GM19239 (cell line): ENCODE measurements around the gene DDAH1.
A peak's percentile ranks its signal among the peaks of the same experiment; 100 is the strongest.

ENCODE experiments used
- DNase-seq: peaks from one replicate; pipeline ENCODE4 v3.0.0; 2011; ENCODE audit warnings: low spot score; ENCODE audit not compliant: insufficient read length
- FAIRE-seq: peaks from 2 replicates; lab custom pipeline; 2011; peaks lifted over from hg19 to GRCh38; lab: Jason Lieb, UNC

DDAH1 gene

DNA sequence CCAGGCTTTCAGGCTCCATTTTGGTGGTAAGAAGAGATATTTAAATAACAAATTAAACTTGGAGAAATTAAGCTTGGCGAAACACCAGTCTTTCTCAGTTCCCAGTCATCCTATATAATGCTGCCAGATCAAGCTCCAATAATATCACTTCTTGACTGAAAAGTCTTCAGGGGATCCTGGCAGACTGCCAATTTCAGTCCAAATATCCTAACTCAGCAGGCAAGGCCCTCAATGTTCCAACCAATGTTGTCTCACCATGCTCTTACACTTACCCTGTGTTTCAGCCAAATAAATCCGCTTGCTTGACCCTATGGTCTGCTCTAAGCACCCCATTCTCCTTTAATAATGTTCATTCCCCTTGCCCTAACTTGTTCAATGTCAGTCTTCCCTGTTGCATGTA is 148.6 kb downstream of the DDAH1 start:
- DNase-seq = no peak
- FAIRE-seq = no peak

DNA sequence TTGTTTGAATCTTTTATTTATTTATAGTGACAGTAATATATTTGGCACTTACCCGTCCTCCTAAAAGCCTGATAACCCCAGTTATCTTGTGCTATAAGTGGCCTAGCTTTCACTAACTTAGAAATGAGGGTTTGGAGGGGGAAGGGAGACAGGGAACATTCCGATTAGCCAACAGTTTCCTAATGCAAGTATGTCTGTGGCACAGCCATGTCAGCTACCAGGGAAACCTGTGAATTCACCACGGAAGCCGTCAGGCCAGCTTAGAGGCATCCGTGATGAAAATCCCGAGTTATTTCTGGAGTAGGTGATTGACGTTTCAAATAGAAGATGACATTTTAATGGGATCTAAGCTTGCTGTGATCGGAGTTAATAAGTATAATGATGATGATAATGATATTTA is 149.2 kb downstream of the DDAH1 start:
- DNase-seq (no peak), FAIRE-seq (no peak)

DNA sequence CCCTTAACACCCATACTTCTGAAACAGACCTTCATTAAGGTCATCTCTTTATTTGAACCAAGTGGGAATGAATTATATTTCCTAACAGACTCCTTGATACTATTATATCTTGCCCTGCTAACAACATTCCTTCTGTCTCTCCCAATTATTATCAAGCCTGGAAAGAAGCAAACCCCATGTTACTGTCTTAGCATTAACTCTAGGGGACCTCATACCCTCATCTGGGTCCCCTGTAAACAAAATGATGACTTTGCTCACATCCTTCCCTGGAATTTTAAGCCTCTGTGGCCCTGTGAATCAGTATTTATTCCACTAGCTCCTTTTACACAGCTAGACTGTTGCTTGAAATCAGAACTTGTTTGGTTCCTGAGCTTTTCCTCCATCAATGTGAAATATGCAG is 150.2 kb downstream of the DDAH1 start:
- DNase-seq (no peak), FAIRE-seq (no peak)

DNA sequence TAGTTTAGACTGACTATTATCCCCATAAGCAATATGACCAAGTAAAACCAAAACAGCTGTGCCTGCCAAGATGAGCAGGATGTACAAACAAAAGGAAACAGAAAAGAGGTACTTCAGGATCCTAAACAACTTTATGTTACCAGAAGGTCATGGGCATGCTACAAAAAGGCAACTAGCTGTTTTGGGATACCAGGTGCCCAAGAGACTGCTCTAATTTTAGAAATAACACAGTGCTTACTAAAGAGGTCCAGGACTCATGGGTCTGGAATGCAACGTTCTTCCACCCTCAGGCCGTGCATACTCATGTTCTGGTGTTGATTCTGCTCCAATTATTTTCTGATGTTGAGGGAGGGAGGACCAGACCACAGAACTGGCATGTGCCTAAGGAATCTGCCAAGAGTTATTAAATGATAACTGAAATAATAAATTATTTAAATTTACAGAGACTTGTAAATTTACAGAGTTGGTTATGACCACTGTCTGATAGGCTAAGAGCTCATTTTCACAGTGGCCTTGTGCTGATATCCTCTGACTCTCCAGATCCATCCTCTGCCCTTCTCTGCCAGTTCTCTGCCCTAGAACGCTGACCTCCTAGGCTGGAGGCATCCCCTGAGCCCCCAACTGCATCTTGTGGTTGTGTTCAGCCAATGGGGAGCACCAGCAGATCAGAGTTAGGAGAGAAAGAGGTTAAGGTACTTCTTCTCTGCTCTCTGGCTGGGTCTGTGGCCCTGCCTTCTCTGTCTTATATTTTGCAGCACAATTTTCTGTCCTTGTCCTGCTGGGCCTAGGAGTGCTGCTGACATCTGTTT is 150.9 kb downstream of the DDAH1 start:
- FAIRE-seq (no peak), DNase-seq (no peak)

DNA sequence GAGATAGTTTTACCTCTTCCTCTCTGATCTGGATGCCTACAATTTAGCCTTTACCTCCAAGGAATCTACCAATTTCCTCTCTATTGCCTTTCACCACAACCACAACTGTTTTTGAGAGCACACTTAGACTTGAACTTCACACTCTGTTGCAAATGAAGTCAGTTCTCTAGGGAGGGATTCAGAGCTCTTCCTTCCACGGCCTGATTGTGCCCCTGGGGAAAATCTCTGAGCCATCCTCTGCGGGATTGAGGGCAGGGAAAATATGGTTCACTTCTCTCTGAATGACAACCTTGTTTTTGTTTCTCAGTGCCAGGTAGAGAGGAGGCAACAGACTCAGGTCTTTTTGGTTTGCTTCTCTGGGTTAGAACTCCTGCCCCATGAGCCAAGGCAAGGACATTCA is 153.1 kb downstream of the DDAH1 start:
- DNase-seq (no peak), FAIRE-seq (no peak)

DNA sequence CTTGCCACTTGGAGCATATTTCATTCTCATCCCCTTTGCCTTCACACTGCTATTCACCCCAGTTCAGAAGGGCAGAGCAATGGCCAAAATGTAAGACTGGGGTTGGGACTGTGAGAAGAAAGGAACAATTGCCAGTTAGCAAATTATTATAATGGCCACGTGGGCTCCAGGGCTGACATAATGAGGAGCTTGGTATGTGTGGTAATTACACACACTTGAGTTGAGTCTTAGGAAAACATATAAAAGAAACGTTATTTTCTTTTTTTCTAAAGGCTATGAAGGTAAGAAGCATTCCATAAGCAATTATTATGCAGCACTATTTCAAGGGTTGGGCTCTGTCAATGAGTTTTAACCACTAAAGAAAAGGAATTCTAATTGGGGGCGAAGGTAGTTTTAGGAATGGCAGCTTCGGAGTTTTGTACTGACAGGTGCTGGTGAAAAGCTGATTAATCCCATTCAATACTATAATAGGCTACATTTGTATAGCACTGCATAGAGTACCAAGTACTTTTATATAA is 156.1 kb downstream of the DDAH1 start:
- DNase-seq = no peak
- FAIRE-seq = no peak

DNA sequence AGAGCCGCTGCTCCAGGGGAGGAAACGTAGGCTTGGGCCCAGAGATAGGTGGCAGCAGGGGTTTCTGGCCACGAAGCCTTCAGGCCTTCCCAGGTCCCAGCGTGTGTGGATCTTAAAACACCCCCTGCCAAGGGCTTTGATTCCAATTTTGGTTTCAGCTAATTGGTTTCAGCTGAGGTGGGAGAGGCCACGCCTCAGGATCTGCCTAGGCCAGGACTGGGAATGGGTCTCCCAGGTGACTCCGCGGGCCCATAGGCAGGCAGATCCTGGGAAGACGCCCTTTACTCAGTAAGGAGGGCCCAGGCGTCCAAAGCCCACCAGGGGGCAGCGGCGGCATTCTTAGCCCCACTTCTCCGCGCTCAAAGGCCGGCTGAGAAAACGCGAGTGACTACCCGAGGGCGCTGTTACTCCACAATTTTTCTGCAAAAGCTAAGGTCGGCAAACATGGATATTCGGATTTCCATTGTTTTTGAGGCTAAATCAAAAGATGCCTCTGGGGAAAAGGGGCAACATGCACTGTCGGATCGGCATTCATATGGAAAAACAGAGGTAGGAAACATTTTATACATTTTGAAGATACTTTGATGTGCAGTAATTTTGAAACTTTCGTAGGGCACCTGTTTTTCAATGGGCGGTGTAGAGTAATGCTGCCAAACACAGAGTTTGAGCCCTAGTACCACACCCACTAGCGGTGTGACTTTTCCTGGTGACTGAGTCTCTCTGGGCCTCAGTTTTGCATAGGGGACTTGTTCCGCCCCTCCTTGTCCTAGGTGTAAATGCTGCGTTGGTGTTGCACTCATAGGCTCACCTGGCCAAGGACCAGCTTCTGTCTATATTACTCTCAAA is 156.7 kb downstream of the DDAH1 start:
- DNase-seq = peak; percentile 35

DNA sequence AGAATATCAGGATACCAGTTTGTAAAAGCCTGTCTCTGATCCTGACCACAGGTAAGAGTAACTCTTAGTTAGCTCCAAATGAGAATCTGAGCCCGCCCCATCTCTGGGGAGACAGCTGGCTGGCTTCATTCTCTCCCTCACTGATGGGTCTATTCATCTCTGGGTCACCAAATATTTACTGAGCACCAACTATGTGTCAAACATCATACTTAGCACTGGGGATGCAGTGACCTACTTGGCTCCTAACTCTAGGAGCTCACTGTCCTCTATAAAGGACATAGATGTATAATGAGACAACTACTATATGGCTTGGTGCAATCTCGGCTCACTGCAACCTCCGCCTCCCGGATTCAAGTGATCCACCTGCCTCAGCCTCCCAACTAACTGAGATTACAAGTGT is 158.7 kb downstream of the DDAH1 start:
- FAIRE-seq (no peak), DNase-seq (no peak)

More for the DNA sequence above, 156.7 kb downstream of the DDAH1 start:
- FAIRE-seq = peak; percentile 26

DNA sequence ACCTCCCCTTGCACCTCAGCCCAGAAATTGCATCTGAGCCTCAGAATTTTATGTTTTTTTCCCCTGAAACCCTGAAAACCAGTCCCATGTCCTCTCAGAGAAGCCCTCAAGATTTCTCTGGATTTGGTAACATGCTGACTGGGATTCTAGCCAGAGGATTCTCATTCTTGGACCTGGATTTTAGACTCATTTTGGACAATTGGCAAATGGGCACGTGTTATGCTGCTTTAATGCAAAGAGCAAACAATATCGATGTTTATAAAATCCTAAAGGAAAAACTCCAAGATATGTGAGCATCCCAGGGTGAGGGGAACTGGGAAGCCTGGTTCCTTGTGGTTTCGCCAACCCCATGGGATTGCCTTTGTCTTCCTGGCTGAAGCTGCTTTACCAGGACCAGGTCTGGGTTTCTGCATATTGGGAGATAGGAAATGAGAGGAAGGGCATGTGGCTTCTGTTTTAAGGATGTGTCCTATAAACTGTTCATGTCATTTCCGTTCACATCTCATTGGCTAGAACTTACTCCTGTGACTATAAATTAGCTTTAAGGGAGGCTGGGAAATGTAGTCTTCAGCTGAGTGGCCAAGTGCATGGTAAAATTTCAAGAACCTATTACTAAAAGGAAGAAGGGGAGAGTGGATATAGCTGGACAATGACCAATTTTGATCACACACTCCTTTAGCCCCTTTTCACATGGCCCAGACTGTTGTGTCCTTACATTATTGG is 161.4 kb downstream of the DDAH1 start:
- FAIRE-seq = no peak
- no peak for DNase-seq

DNA sequence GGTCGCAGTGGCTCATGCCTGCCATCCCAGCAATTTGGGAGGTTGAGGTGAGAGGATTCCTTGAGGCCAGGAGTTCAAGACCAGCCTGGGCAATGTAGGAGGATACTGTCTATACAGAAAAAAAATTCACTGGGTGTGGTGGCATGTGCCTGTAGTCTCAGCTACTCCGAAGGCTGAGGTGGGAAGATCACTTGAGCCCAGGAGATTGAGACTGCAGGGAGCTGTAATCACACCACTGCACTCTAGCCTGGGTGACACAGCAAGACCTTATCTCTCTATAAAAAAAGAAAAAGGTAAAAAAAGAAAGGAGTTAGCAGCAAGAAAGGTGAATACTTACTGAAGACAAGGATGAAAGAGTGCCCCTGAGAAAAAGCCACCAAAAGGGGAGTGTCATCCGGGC is 164.8 kb downstream of the DDAH1 start:
- FAIRE-seq = no peak

DNA sequence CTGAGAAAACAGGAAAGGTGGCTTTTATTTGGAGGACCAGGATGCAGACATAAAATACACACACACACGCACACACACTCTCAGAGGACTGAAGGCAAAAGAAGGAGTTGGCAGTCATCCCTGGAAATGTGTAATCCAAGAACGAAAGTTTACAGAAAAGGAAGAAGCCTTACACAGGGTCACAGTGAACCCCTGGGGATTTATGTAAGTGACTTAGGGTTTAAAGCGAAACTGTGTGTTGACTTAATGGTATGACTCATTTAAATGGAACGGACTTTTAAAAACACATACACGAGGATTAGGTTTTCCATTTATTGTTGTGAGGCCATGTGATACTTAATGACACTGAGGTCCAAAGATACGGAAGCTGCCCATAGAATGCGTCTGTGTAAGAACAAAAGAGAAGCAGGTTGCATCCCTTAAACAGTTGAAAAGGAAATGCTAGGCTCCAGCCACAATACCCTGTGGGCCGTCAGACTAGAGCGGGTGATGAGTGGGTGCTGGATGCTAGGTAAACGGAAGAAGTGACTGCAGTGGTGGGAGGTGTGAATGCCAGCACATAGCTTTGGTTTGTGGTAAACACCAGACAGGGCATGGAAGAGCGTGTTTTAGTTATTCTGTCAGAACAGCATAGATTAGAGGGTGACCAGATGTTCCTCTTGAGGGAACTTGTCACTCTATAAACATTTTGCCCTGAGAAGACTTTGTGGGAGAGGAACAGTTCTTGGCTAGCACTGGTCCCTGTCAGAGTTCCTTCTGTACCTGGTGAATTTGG is 166.9 kb downstream of the DDAH1 start:
- DNase-seq (peak; percentile 41), FAIRE-seq (peak; percentile 95)

More for the DNA sequence above, 164.8 kb downstream of the DDAH1 start:
- no peak for DNase-seq

DNA sequence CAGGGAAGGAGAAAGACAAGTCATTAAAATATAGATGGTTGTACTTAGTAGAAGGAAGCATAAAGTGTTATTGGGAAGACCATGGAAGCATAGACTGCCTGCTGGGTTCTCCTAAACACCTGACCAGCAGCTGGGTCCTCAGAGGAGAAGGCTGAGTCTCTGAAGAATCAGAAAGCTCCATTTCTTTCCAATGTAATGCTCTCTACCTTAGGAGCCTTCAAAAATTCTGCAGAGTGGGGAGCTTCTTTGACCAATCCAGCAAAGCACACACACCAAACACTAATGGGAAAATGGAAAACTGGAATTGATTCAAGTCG is 167.5 kb downstream of the DDAH1 start:
- DNase-seq = no peak
- no peak for FAIRE-seq

DNA sequence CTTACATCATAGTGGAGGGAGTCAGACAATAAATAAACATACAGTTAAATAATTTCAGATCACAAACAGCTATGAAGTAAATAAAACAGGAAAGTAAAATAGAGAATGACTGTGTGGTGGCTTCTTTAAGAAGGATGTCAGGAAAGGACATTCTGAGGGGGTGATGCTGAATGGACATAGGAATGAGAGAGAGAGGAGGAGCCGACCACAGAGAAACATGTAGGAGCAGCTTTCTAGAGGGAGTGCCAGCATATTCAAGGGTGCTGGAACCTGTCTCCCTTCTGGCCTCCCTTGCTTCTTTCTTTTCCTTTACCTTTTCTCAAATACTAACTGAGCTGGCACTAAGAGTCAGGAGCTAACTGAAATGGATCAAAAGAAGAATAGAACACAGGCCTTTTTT is 168.0 kb downstream of the DDAH1 start:
- FAIRE-seq = no peak
- no peak for DNase-seq

DNA sequence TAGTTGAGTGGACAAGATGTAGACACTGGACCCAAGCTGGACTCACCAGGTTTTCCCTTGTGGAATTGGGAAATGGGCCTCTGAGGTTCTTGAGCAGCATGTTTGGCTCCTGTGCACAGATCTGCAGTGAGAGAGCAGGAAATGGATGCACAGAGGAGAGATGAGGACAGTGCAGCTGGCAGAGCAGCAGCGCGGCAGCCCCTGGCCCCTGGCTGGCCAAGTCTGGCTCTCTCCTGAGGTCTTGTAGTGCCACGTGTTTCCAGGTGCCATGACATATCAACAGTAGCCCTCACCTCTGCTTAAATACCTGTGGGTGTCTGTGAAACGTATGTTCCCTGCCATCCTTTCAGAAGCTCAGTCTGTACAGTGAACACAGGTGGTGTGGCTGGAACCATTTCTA is 169.3 kb downstream of the DDAH1 start:
- no peak for FAIRE-seq

DNA sequence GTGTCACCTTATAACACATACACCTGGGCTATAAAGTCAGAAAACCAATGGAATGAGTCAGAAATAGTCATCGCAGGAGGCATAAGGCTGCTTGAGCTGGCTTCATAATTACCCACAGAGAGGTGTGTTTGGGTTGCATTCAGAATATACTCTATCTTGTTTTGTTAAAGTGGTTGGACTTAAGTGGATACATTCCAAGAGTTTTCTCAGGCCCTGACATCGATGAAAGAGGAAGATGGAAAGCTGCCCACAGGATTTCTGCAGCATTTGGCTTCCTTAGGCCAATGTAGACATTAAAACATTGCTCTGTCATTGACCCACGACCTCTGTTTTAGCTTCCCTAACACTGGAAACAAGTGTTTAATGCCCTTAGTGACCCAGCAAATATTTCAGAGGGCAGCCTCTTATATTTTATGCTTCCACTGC is 169.9 kb downstream of the DDAH1 start:
- DNase-seq (no peak), FAIRE-seq (no peak)

More for the DNA sequence above, 169.3 kb downstream of the DDAH1 start:
- no peak for DNase-seq

DNA sequence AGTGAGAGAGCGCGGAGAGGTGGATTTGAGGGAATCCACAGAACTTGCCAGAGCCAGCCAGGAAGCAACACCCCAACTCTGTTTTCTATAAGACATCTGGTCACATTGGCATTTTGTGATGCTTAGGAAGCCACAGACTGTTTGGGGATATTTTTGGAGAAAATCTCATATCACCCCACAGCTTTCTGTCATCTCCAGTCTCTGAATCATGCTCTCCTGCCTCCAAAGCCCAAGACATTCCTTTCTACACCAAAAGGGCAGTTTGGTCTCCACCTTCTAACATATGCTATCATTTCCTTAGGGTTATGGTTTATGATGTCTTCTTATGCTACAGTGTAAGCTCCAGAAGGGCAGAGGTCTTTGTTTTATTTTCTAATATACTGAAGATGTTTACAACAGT is 174.1 kb downstream of the DDAH1 start:
- DNase-seq (no peak), FAIRE-seq (no peak)

DNA sequence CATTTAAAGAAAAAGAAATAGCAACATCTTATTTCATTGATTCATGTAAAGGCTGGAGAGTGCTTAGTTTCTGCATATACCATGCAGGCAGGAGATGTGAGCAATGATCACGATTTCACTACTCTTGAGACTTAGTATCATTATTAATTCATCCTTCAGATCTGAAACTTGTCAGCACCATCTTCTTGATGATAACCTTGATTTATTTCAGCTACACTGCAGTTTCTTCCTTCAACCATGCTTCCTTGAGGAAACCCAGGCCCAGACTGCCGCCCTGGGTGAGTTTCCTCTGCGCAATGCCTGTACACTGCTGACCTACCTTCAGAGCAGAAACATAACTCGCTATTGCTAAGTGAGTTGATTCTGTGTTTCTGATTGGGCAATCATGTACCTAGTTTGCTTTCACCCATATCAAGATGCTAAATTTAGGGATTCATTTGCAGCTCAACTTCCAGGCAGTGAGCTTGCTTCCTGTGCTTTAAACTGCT is 175.1 kb downstream of the DDAH1 start:
- FAIRE-seq (peak; percentile 84), DNase-seq (no peak)

DNA sequence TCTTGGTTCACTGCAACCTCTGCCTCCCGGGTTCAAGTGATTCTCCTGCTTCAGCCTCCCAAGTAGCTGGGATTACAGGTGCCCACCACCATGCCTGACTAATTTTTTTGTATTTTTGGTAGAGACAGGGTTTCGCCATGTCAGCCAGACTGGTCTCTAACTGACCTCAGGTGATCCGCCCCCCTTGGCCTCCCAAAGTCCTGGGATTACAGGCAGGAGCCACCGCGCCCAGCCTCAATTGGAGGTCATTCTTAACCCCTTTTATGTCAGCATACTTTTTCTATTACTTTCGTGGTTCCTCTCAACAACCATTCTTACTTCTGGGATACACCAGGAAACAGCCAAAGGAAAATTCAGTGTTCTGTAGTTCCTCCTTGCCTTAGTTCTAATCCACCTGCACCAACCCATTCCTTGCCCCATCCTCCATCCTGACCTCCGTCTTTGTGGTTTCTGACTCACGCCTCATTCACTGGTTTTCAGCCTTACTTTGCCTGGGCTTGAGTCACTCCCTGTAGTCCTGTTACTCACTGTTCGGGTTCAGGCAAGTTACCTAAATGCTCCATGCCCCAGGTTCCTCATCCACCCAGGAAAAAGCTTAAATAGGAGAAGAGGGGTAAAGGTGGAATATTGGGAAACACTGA is 175.6 kb downstream of the DDAH1 start:
- DNase-seq = no peak
- FAIRE-seq = no peak

DNA sequence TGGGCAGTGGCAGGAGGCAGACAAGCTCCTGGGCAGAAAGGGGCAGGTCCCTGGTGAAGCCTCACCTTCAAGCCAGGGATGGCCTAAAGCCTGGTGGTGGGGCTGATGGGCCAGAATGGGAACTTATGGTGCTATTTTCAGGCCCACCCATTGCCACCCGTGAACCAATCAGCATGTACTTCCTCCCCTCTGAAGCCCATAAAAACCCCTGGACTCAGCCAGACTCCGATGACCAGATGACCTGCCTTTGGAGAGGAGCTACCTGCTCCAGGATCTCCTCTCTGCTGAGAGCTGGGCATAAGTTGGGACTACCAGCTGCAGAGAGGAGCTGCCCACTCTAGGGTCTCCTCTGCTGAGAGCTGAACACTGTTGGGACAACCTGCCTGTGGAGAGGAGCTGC is 180.8 kb downstream of the DDAH1 start:
- FAIRE-seq (no peak), DNase-seq (no peak)
